ENCODE measurements around the gene NHERF2.

- TF ChIP-seq, protein P1, sequence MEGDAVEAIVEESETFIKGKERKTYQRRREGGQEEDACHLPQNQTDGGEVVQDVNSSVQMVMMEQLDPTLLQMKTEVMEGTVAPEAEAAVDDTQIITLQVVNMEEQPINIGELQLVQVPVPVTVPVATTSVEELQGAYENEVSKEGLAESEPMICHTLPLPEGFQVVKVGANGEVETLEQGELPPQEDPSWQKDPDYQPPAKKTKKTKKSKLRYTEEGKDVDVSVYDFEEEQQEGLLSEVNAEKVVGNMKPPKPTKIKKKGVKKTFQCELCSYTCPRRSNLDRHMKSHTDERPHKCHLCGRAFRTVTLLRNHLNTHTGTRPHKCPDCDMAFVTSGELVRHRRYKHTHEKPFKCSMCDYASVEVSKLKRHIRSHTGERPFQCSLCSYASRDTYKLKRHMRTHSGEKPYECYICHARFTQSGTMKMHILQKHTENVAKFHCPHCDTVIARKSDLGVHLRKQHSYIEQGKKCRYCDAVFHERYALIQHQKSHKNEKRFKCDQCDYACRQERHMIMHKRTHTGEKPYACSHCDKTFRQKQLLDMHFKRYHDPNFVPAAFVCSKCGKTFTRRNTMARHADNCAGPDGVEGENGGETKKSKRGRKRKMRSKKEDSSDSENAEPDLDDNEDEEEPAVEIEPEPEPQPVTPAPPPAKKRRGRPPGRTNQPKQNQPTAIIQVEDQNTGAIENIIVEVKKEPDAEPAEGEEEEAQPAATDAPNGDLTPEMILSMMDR (conservative IDR thresholded peaks at IDR 0.05; ENCODE audit: low read depth, low read length), result no peak
- no peak for TF ChIP-seq ELK1 (IDR thresholded peaks at IDR 0.05; ENCODE audit: borderline replicate concordance, low read depth, low read length)
- TF ChIP-seq MAZ (IDR thresholded peaks at IDR 0.05; ENCODE audit: borderline replicate concordance, low read depth, low read length), result no peak
- no peak for TF ChIP-seq MXI1 (IDR thresholded peaks at IDR 0.05; ENCODE audit: borderline replicate concordance, low read depth, low read length)
- no peak for TF ChIP-seq RCOR1 (IDR thresholded peaks at IDR 0.05; ENCODE audit: insufficient replicate concordance, low read length)
- no peak for TF ChIP-seq SMC3 (IDR thresholded peaks at IDR 0.05; ENCODE audit: low read depth, low read length)
- no peak for TF ChIP-seq USF2 (IDR thresholded peaks at IDR 0.05; ENCODE audit: low read depth, low read length)
- TF ChIP-seq MAFK (IDR thresholded peaks at IDR 0.05; ENCODE audit: low read depth, low read length), result no peak
- TF ChIP-seq POLR2A (IDR thresholded peaks at IDR 0.05; ENCODE audit: low read depth, low read length), result no peak
- no peak for TF ChIP-seq RAD21 (IDR thresholded peaks at IDR 0.05; ENCODE audit: low read length)
- TF ChIP-seq RFX5 (IDR thresholded peaks at IDR 0.05; ENCODE audit: low read depth, low read length), result no peak
- TF ChIP-seq CHD1 (IDR thresholded peaks at IDR 0.05; ENCODE audit: low read depth, low read length), result no peak
- TF ChIP-seq BHLHE40 (IDR thresholded peaks at IDR 0.05; ENCODE audit: low read depth, low read length), result no peak
Measured at GRCh38 chr16:2077016-2077415, 50.3 kb downstream of the NHERF2 start.
